Cardiac fibroblast (primary cell): ENCODE results near the gene POLR2C.

Experiments used
- DNase-seq, 2 donors: peaks; one replicate each; pipeline versions ENCODE4 v3.0.0 to v3.0.0-alpha.2; 2010; ENCODE audit warnings: low read depth in 2 of 2
- H3K4me3 ChIP-seq, 2 donors: replicated peaks in 1 of 2; 1 replicate in 1 of 2; 2 replicates in 1 of 2; pipeline ENCODE4 v1.5.1; 2011; ENCODE audit warnings: low read depth in 2 of 2, low read length in 2 of 2, mild to moderate bottlenecking in 2 of 2, moderate library complexity in 1 of 2
- CTCF ChIP-seq: IDR thresholded peaks from one replicate; pipeline ENCODE4 v1.5.1; 2011; ENCODE audit warnings: low read depth, mild to moderate bottlenecking, low read length, inconsistent platforms

The POLR2C gene

GRCh38 chr16:57502048-57502775, 39.7 kb downstream of the POLR2C start:
- no peak for TF ChIP-seq CTCF
- DNase-seq, result no peak
- no peak overlapping the region for H3K4me3 ChIP-seq

GRCh38 chr16:57503366-57503765, 40.9 kb downstream of the POLR2C start:
- no peak for TF ChIP-seq CTCF
- no peak overlapping the region for H3K4me3 ChIP-seq
- DNase-seq, result peak in 1 of 2 donors; percentile 21

- DNase-seq, result no peak
- TF ChIP-seq CTCF, result no peak
- H3K4me3 ChIP-seq, result no peak overlapping the region
Observed at GRCh38 chr16:57504001-57504400, 41.5 kb downstream of the POLR2C start.

- no peak overlapping the region for H3K4me3 ChIP-seq
- DNase-seq, result no peak
- TF ChIP-seq CTCF, result no peak
Observed at GRCh38 chr16:57504491-57504890, 42.0 kb downstream of the POLR2C start.

- no peak for TF ChIP-seq CTCF
- DNase-seq, result no peak
- H3K4me3 ChIP-seq, result no peak overlapping the region
Observed at GRCh38 chr16:57505169-57505568, 42.7 kb downstream of the POLR2C start.

- no peak overlapping the region for H3K4me3 ChIP-seq
- no peak for TF ChIP-seq CTCF
- DNase-seq, result no peak
Observed at GRCh38 chr16:57507136-57508034, 44.9 kb downstream of the POLR2C start.
